Activated effector memory CD4-positive, alpha-beta T cell treated with Interleukin-2 at 50 U/mL for 16 hours (primary cell): Measurements from ENCODE around the gene PRR12.
"Not testable (repeated sequence)": the region's sequence is repeated elsewhere in the genome, so short reads cannot be mapped to it uniquely, and the experiment has no call there.

Experiments used
- DNase-seq: peaks from one replicate; pipeline ENCODE4 v3.0.0-alpha.2; 2020

The PRR12 gene

GRCh38 chr19:49592486-49593232, 1.7 kb downstream of the PRR12 start:
- DNase-seq = peak; percentile 31

GRCh38 chr19:49593233-49594113, 2.5 kb downstream of the PRR12 start:
- peak; percentile 88 for DNase-seq

- no peak for DNase-seq
Measured at GRCh38 chr19:49594157-49594992, 3.4 kb downstream of the PRR12 start.

GRCh38 chr19:49594993-49595818, 4.2 kb downstream of the PRR12 start:
- no peak for DNase-seq

- no peak for DNase-seq
Measured at GRCh38 chr19:49595819-49596404, 4.9 kb downstream of the PRR12 start.

GRCh38 chr19:49596407-49596806, 5.4 kb downstream of the PRR12 start:
- DNase-seq = no peak

- no peak for DNase-seq
Measured at GRCh38 chr19:49596954-49597702, 6.1 kb downstream of the PRR12 start.

- DNase-seq = no peak
Measured at GRCh38 chr19:49597703-49597974, 6.7 kb downstream of the PRR12 start.

- DNase-seq = no peak
Measured at GRCh38 chr19:49599378-49600295, 8.7 kb downstream of the PRR12 start.

GRCh38 chr19:49601482-49602038, 10.6 kb downstream of the PRR12 start:
- no peak for DNase-seq

- DNase-seq = no peak
Measured at GRCh38 chr19:49602806-49603205, 11.8 kb downstream of the PRR12 start.

GRCh38 chr19:49605605-49606004, 14.6 kb downstream of the PRR12 start:
- no peak for DNase-seq

GRCh38 chr19:49609499-49610092, 18.6 kb downstream of the PRR12 start:
- DNase-seq = no peak

GRCh38 chr19:49613374-49613773, 22.4 kb downstream of the PRR12 start:
- no peak for DNase-seq

- no peak for DNase-seq
Measured at GRCh38 chr19:49614096-49614833, 23.3 kb downstream of the PRR12 start.

- DNase-seq = no peak
Measured at GRCh38 chr19:49615861-49616260, 24.9 kb downstream of the PRR12 start.

GRCh38 chr19:49616532-49616931, 25.6 kb downstream of the PRR12 start:
- no peak for DNase-seq

GRCh38 chr19:49616945-49617344, 26.0 kb downstream of the PRR12 start:
- DNase-seq = no peak

GRCh38 chr19:49617860-49618259, 26.9 kb downstream of the PRR12 start:
- DNase-seq = not testable (repeated sequence)
